Activated CD4-positive, alpha-beta T cell treated with anti-CD3 and anti-CD28 coated beads, Interleukin-2, Interleukin-6, amounts not matched to agents 100 ng/mL and 50 ng/mL, durations not matched to agents 16 hours and 8 hours (primary cell): ENCODE results near the gene NMNAT1.
"Not testable (repeated sequence)": the region's sequence is repeated elsewhere in the genome, so short reads cannot be mapped to it uniquely, and the experiment has no call there.

ENCODE experiments used
- DNase-seq: peaks from one replicate; pipeline ENCODE4 v3.0.0-alpha.2; 2020

Gene NMNAT1

DNA sequence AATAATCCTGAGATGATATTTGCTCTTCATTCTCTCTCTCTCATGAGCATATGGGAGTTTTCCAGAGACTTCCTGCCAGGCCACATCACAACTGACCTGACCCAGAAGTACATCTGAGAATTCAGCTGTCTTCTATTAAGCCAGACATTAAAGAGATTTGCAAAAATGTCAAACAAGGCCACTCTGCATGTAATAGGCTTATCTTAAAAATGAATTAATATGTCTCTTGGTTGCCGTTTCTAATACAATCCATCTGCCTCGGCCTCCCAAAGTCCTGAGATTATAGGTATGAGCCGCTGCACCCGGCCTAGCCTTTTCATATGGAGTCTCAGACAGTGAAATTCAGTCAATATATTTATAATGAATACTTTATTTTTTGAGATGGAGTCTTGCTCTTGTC lies 78.7 kb downstream of the NMNAT1 start:
- not testable (repeated sequence) for DNase-seq

GRCh38 chr1:10022656-10023055 lies 79.4 kb downstream of the NMNAT1 start:
- DNase-seq = no peak

GRCh38 chr1:10025354-10025753 lies 82.1 kb downstream of the NMNAT1 start:
- DNase-seq = no peak

- no peak for DNase-seq
Observed at GRCh38 chr1:10027027-10027426, 83.8 kb downstream of the NMNAT1 start.

DNA sequence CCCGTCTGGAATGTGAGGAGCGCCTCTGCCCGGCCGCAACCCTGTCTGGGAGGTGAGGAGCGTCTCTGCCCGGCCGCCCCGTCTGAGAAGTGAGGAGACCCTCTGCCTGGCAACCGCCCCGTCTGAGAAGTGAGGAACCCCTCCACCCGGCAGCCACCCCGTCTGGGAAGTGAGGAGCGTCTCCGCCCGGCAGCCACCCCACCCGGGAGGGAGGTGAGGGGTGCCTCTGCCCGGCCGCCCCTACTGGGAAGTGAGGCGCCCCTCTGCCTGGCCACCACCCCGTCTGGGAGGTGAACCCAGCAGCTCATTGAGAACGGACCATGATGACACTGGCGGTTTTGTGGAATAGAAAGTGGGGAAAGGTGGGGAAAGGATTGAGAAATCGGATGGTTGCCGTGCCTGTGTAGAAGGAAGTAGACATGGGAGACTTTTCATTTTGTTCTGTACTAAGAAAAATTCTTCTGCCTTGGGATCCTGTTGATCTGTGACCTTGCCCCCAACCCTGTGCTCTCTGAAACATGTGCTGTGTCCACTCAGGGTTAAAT lies 85.8 kb downstream of the NMNAT1 start:
- DNase-seq = not testable (repeated sequence)

GRCh38 chr1:10031461-10031860 lies 88.2 kb downstream of the NMNAT1 start:
- DNase-seq = no peak

GRCh38 chr1:10032590-10033358 lies 89.5 kb downstream of the NMNAT1 start, which contains the start of gene UBE4B:
Gene UBE4B (plus strand): TSS chr1:10032958. CDS start chr1:10033671, 713 bp downstream.
- peak; percentile 99 for DNase-seq

DNA sequence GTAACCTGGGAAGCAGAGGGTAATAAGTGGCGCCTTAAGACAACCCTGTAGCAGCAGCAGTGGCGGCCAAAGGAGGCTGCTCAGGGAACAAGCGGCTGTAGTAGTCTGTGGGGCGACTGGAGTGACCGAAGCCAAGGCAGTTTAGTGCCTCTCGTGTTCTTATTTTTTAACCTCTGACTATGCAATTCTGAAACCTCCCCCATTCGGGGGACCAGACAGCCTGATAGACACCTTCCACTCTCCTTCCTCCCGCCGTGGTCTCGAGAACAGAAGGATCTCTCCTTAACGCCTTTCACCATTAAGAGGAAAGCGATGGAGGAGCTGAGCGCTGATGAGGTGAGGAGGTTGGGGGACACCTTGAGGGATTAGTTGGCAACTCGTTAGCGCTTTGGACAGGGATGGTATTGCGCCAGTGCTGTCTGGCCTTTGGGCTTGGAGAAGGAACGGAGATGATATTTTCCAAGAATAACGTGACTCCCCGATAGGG lies 90.1 kb downstream of the NMNAT1 start:
- DNase-seq = peak; percentile 37
